ENCODE data around the gene AK9. TPM values are rescaled to one million over a fixed set of nuclear protein-coding genes. Genes with fewer than 3 reads are reported as not detected.

AK9 gene
- polyA plus RNA-seq, 1 of the 3 experiments (the other 2 are of a cell fraction): 0.76 TPM

DNA sequence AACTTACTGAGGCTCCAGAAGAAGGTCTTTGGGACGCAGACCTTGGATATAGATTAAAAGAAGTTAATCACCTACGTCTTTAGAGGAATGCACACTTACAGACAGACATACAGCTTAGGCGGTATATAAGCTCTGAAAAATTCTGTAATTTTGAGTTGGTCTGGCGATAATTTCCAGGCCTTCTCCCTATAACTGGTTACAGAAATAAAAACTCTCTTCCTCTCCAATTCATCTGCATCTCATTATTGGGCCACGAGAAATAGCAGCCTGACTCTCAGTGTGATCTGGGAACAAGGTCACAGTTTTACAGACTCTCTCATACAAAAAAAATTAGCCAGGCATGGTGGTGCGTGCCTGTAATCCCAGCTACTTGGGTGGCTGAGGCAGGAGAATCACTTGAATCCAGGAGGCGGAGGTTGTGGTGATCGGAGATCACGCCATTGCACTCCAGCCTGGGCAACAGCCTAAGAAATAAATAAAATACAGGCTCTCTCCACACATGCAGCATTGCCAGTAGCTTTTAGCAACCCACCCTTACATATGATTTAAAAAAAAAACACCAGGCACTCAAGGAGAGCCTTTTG is 212.7 kb downstream of the AK9 start:
- POLR2A ChIA-PET: no interaction called here
- Histone ChIP-seq H4K20me1 (ENCODE audit: insufficient read depth) (peaks cover 12% of the 10 kb centered on the region; the same call in 1 of the 2 replicates), H3F3A (replicated peaks; ENCODE audit: insufficient read depth) (no peaks in the 10 kb centered on the region), H3K27me3 (ENCODE audit: insufficient read depth) (no peaks in the 10 kb centered on the region), H3K4me1 (ENCODE audit: control insufficient read depth in 1 of 2, insufficient read depth in 2 of 2, low read depth in 1 of 2, low read length in 1 of 2) (peaks cover 12 to 14% of the 10 kb centered on the region in 2 experiments; a peak in 3 of 4 replicates), H3K36me3 (replicated peaks in 1 of 2; ENCODE audit: control insufficient read depth in 1 of 2, insufficient read depth in 2 of 2, low read length in 1 of 2) (peaks cover 36 to 45% of the 10 kb centered on the region in 2 experiments), H3K27ac (ENCODE audit: low read depth in 2 of 2, low read length in 1 of 2) (no peak overlapping the region), H3K9ac (no peak overlapping the region), H3K4me2 (peak overlapping the region; percentile 56), H3K9me2 (no peaks in the 10 kb centered on the region), H3K9me3 (no peaks in the 10 kb centered on the region), H3K79me2 (ENCODE audit: insufficient read depth) (peaks cover 65% of the 10 kb centered on the region), H3K4me3 (ENCODE audit: low read depth in 2 of 2, low read length in 1 of 2) (0 out of 4 replicates have a peak overlapping the region, but pooled peaks of 1 of the 2 experiments have one; percentile 25), H2AFZ (ENCODE audit: low read depth) (no peak overlapping the region)
- DNase-seq: no peak
- CTCF ChIA-PET: no interaction called here
- 90% methylated on average over 9 of the region's 9 CpGs for WGBS (ENCODE audit: low lambda C conversion rate)
- no peak for TF ChIP-seq TAF1 (IDR thresholded peaks at IDR 0.05; ENCODE audit: borderline replicate concordance, low read depth, low read length)
- TF ChIP-seq EZH2phosphoT487 (IDR thresholded peaks at IDR 0.05; ENCODE audit: borderline replicate concordance, low read depth): no peak
- TF ChIP-seq FOXJ3 (CRISPR knock-in tag; IDR thresholded peaks at IDR 0.05): no peak
- TF ChIP-seq, protein P1, sequence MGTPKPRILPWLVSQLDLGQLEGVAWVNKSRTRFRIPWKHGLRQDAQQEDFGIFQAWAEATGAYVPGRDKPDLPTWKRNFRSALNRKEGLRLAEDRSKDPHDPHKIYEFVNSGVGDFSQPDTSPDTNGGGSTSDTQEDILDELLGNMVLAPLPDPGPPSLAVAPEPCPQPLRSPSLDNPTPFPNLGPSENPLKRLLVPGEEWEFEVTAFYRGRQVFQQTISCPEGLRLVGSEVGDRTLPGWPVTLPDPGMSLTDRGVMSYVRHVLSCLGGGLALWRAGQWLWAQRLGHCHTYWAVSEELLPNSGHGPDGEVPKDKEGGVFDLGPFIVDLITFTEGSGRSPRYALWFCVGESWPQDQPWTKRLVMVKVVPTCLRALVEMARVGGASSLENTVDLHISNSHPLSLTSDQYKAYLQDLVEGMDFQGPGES (IDR thresholded peaks at IDR 0.05; ENCODE audit: low read depth, low read length): no peak
- TF ChIP-seq, protein P2, sequence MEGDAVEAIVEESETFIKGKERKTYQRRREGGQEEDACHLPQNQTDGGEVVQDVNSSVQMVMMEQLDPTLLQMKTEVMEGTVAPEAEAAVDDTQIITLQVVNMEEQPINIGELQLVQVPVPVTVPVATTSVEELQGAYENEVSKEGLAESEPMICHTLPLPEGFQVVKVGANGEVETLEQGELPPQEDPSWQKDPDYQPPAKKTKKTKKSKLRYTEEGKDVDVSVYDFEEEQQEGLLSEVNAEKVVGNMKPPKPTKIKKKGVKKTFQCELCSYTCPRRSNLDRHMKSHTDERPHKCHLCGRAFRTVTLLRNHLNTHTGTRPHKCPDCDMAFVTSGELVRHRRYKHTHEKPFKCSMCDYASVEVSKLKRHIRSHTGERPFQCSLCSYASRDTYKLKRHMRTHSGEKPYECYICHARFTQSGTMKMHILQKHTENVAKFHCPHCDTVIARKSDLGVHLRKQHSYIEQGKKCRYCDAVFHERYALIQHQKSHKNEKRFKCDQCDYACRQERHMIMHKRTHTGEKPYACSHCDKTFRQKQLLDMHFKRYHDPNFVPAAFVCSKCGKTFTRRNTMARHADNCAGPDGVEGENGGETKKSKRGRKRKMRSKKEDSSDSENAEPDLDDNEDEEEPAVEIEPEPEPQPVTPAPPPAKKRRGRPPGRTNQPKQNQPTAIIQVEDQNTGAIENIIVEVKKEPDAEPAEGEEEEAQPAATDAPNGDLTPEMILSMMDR (IDR thresholded peaks at IDR 0.05): no peak
- no peak for TF ChIP-seq SIN3A (IDR thresholded peaks at IDR 0.05; ENCODE audit: borderline replicate concordance, low read depth, low read length)
- TF ChIP-seq MXI1 (IDR thresholded peaks at IDR 0.05; ENCODE audit: low read depth, low read length): no peak
- no peak for TF ChIP-seq EP300 (IDR thresholded peaks at IDR 0.05; ENCODE audit: borderline replicate concordance in 1 of 2, low read depth in 1 of 2, low read length in 1 of 2)
- no peak for TF ChIP-seq JUND (IDR thresholded peaks at IDR 0.05)

DNA sequence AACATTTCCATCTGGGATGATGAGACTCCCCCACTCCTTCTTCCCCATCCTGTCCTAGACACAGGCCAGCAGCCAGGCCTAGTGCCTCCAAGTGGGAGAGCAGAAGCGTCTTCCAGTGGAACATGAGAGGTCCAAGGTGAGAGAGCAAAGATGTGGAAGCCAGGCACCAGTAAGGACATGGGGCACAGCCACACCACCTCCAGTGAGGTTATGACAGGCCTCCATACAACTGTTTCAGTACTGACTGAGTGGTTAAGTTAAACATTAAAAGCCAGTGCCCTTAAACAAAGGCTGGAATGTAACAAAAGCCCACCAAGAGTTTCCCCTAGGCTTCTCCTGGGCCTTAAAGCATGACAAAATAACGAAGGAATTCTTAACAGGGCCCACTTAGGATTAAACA is 213.3 kb downstream of the AK9 start:
- H3K27me3 ChIP-seq (ENCODE audit: insufficient read depth): no peaks in the 10 kb centered on the region
- CTCF ChIA-PET: no interaction called here
- TF ChIP-seq RFX5 (IDR thresholded peaks at IDR 0.05; ENCODE audit: low read length) (no peak), MEF2A (IDR thresholded peaks at IDR 0.05; ENCODE audit: borderline replicate concordance, low read depth) (no peak), SIN3A (IDR thresholded peaks at IDR 0.05; ENCODE audit: borderline replicate concordance, low read depth, low read length) (no peak), EZH2phosphoT487 (IDR thresholded peaks at IDR 0.05; ENCODE audit: borderline replicate concordance, low read depth) (no peak), TAF1 (IDR thresholded peaks at IDR 0.05; ENCODE audit: borderline replicate concordance, low read depth, low read length) (no peak)
- TF ChIP-seq, protein P3, sequence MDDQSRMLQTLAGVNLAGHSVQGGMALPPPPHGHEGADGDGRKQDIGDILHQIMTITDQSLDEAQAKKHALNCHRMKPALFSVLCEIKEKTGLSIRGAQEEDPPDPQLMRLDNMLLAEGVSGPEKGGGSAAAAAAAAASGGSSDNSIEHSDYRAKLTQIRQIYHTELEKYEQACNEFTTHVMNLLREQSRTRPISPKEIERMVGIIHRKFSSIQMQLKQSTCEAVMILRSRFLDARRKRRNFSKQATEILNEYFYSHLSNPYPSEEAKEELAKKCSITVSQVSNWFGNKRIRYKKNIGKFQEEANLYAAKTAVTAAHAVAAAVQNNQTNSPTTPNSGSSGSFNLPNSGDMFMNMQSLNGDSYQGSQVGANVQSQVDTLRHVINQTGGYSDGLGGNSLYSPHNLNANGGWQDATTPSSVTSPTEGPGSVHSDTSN (IDR thresholded peaks at IDR 0.05): no peak
- TF ChIP-seq, protein P4, sequence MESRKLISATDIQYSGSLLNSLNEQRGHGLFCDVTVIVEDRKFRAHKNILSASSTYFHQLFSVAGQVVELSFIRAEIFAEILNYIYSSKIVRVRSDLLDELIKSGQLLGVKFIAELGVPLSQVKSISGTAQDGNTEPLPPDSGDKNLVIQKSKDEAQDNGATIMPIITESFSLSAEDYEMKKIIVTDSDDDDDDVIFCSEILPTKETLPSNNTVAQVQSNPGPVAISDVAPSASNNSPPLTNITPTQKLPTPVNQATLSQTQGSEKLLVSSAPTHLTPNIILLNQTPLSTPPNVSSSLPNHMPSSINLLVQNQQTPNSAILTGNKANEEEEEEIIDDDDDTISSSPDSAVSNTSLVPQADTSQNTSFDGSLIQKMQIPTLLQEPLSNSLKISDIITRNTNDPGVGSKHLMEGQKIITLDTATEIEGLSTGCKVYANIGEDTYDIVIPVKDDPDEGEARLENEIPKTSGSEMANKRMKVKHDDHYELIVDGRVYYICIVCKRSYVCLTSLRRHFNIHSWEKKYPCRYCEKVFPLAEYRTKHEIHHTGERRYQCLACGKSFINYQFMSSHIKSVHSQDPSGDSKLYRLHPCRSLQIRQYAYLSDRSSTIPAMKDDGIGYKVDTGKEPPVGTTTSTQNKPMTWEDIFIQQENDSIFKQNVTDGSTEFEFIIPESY (IDR thresholded peaks at IDR 0.05; ENCODE audit: borderline replicate concordance, low read depth): no peak
- TF ChIP-seq, protein P1 (IDR thresholded peaks at IDR 0.05; ENCODE audit: low read depth, low read length): no peak
- peaks cover 42 to 49% of the 10 kb centered on the region in 2 experiments for H3K36me3 ChIP-seq (replicated peaks in 1 of 2; ENCODE audit: control insufficient read depth in 1 of 2, insufficient read depth in 2 of 2, low read length in 1 of 2)
- POLR2A ChIA-PET: no interaction called here
- 100% methylated on average over 2 of the region's 2 CpGs for WGBS (ENCODE audit: low lambda C conversion rate)
- H3K4me2 ChIP-seq: no peak overlapping the region
- H3K9ac ChIP-seq: no peak overlapping the region
- no peaks in the 10 kb centered on the region for H3K9me3 ChIP-seq
- peaks cover 12% of the 10 kb centered on the region; the same call in 1 of the 2 replicates for H4K20me1 ChIP-seq (ENCODE audit: insufficient read depth)
- no peaks in the 10 kb centered on the region for H3F3A ChIP-seq (replicated peaks; ENCODE audit: insufficient read depth)
- H3K9me2 ChIP-seq: no peaks in the 10 kb centered on the region
- H3K79me2 ChIP-seq (ENCODE audit: insufficient read depth): peaks cover 65% of the 10 kb centered on the region
- H3K27ac ChIP-seq (ENCODE audit: low read depth in 2 of 2, low read length in 1 of 2): no peak overlapping the region
- no peak for DNase-seq
- H3K4me3 ChIP-seq (ENCODE audit: low read depth in 2 of 2, low read length in 1 of 2): no peak overlapping the region
- no peak overlapping the region for H2AFZ ChIP-seq (ENCODE audit: low read depth)
- peaks cover 12 to 14% of the 10 kb centered on the region in 2 experiments; a peak in 3 of 4 replicates for H3K4me1 ChIP-seq (ENCODE audit: control insufficient read depth in 1 of 2, insufficient read depth in 2 of 2, low read depth in 1 of 2, low read length in 1 of 2)
